Tibial nerve (tissue), 4 donors: Measurements from ENCODE around the gene PPEF2. TPM values are rescaled to one million over a fixed set of nuclear protein-coding genes. Genes with fewer than 3 reads are reported as not detected.

Experiments
- DNase-seq, 2 donors: peaks; one replicate each; pipeline ENCODE4 v3.0.0-alpha.2; 2019; ENCODE audit warnings: low spot score in 2 of 2
- H3K27ac ChIP-seq, 4 donors: fragments of 200-600 bp; sonication (generic) in 3 of 4; one replicate each; pipeline ENCODE4 v1.5.1; 2017 to 2019; ENCODE audit warnings: mild to moderate bottlenecking in 1 of 4
- H3K27me3 ChIP-seq, 2 donors: fragments of 200-600 bp; sonication (generic) in 1 of 2; one replicate each; pipeline versions ENCODE4 v1.5.1 to v1.6.0; 2017 to 2019
- H3K36me3 ChIP-seq, 3 donors: fragments of 200-600 bp; sonication (generic); one replicate each; pipeline ENCODE4 v1.5.1; 2018 to 2019
- H3K4me1 ChIP-seq, 4 donors: fragments of 200-600 bp; sonication (generic) in 3 of 4; one replicate each; pipeline ENCODE4 v1.5.1; 2017 to 2019
- H3K4me3 ChIP-seq, 4 donors: fragments of 200-600 bp; sonication (generic) in 3 of 4; one replicate each; pipeline ENCODE4 v1.5.1; 2017 to 2019; ENCODE audit warnings: mild to moderate bottlenecking in 1 of 4, moderate library complexity in 1 of 4
- H3K9me3 ChIP-seq, 4 donors: fragments of 200-600 bp; sonication (generic) in 3 of 4; one replicate each; pipeline ENCODE4 v1.5.1; 2017 to 2019
- EP300 ChIP-seq, 2 donors: sonication (generic); formaldehyde crosslinking; IDR thresholded peaks; one replicate each; pipeline ENCODE4 v1.6.1; 2017; ENCODE audit warnings: antibody characterized with exemption in 2 of 2, mild to moderate bottlenecking in 1 of 2
- POLR2A ChIP-seq, 2 donors: fragments of 450-650 bp; IDR thresholded peaks; one replicate each; pipeline ENCODE4 v1.6.1; 2017; ENCODE audit warnings: antibody characterized with exemption in 2 of 2, mild to moderate bottlenecking in 2 of 2, moderate library complexity in 2 of 2
- WGBS, 2 donors: methylation state at CpG; one replicate each; pipeline ENCODE4 v1.1.5; 2018; 5-methylcytosine and 5-hydroxymethylcytosine counted together
- total RNA-seq, 4 donors: library from RNA; depleted of rRNA; stranded (reverse); fragments of >200 nt; gene quantifications; one replicate each; pipeline ENCODE4 v1.1.0, GENCODE V29; 2016
- TF ChIP-seq, protein P1 (sequence below), 5 experiments: fragments of 200-600 bp in 3 of 5; fragments of 450-650 bp in 2 of 5; sonication (generic) in 3 of 5; IDR thresholded peaks; one replicate each; pipeline ENCODE4 v1.5.1; 2016 to 2019; ENCODE audit warnings: antibody characterized with exemption in 5 of 5, mild to moderate bottlenecking in 3 of 5, moderate library complexity in 2 of 5

Gene PPEF2
- total RNA-seq, 4 donors from 2014 or later: under 0.01 to 1.1 (median 0.30) TPM; not detected in 1

DNA sequence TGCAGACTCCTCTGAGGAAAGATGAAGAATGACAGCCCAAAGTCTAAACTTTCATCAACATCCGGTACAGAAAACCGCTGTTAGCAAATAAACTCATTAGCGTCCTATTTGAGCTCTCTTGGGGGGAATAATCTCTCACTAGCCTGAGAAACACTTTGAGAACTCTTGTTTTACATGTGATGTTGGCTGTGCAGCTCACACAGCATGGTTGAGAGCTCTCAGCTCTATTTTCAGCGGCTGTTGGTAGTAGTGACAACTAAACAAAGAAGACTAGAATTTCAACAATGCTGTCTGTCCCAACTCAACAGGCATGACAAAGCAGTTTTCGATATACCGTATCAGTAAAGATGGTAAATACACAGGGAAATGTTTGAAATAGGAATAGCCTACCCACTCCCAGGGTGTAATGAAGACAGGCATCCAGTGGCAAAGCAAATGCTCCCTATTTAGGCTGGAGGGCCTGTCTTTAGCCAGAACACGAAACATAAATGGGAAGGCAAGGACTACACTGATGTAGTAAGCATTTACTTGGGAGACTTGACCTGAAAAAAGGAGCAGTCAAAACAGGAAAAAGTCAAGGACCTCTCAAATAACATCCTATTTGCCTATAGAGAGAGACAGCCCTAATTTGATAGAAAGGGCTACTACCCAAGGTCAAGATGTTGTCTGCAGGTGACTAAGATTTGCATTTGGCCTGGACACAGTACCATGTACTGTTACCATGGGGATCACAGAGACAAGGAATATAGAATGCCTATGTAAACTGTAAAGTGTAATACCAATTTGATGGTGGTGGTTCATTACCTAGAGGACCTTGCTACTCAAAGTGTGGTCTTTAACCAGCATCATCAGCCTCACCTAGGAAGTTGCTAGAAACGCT lies 60.4 kb downstream of the PPEF2 start:
- DNase-seq: no peak
- Histone ChIP-seq H3K4me1 (peaks cover 0 to 14% (median 6%) of the 10 kb centered on the region in 4 donors), H3K9me3 (no peaks in the 10 kb centered on the region), H3K36me3 (no peaks in the 10 kb centered on the region), H3K4me3 (no peak overlapping the region), H3K27me3 (no peaks in the 10 kb centered on the region), H3K27ac (no peak overlapping the region)
- 74 to 76% methylated on average over 8 of the region's 8 CpGs for WGBS, 2 donors
- TF ChIP-seq EP300 (IDR thresholded peaks at IDR 0.05) (no peak), POLR2A (IDR thresholded peaks at IDR 0.05) (no peak)
- TF ChIP-seq, protein P1, sequence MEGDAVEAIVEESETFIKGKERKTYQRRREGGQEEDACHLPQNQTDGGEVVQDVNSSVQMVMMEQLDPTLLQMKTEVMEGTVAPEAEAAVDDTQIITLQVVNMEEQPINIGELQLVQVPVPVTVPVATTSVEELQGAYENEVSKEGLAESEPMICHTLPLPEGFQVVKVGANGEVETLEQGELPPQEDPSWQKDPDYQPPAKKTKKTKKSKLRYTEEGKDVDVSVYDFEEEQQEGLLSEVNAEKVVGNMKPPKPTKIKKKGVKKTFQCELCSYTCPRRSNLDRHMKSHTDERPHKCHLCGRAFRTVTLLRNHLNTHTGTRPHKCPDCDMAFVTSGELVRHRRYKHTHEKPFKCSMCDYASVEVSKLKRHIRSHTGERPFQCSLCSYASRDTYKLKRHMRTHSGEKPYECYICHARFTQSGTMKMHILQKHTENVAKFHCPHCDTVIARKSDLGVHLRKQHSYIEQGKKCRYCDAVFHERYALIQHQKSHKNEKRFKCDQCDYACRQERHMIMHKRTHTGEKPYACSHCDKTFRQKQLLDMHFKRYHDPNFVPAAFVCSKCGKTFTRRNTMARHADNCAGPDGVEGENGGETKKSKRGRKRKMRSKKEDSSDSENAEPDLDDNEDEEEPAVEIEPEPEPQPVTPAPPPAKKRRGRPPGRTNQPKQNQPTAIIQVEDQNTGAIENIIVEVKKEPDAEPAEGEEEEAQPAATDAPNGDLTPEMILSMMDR (IDR thresholded peaks at IDR 0.05): no peak

DNA sequence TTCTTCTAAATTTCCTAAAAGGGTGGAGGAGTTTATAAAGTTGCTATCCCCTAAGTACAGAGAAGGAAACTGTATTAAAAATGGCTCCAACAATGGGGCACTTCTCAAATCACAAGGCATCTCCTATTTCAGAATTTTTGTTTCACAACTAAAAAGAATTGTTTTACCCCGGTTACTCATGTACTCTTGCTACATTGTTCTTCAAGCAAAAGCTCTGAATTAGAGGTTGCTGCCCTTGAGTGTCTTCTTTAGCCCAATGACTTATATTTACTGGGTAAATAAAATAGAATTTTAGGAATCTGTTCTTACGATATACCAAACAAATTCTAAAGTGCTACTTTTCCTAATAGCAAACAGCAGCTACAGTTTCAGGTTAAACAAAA lies 67.5 kb downstream of the PPEF2 start:
- TF ChIP-seq POLR2A (IDR thresholded peaks at IDR 0.05) (no peak), EP300 (IDR thresholded peaks at IDR 0.05) (no peak)
- TF ChIP-seq, protein P1 (IDR thresholded peaks at IDR 0.05): no peak

DNA sequence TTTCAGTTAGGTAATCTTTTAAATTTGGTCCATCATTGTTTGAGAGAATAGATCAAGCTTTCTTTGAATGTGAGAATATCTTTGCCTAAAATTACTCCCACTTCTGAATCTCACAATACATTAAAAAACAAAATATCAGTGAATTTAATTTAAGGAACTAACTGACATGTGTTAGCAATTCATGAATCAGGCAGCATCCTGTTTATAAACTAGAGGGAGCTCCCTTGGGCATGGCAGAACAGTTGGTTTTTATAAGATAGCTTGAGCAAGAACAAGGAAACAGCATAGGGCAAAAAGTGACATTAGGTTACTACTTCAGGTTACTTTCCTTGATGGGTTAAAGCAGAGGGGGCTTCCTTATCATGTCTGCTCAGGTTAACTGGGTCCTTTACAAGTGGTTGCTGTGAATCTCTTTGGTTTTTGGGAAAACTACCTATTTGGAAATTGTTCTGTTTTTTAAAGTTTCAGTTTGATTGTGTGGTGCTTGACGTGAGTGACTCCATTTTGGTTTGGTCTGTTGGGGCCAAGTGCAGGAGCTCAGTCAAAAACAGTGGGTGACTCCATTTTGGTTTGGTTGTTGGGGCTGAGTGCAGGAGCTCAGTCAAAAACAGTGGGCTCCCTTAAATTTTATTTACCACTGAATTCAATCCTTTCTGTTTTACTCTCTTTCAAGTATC lies 68.0 kb downstream of the PPEF2 start:
- Histone ChIP-seq H3K9me3 (no peaks in the 10 kb centered on the region), H3K27me3 (no peaks in the 10 kb centered on the region), H3K27ac (no peak overlapping the region), H3K36me3 (no peaks in the 10 kb centered on the region), H3K4me3 (no peak overlapping the region), H3K4me1 (no peaks in the 10 kb centered on the region)
- DNase-seq: no peak
- WGBS, 2 donors: 73 to 79% methylated on average over 1 of the region's 1 CpG
- TF ChIP-seq, protein P1 (IDR thresholded peaks at IDR 0.05): no peak
- TF ChIP-seq EP300 (IDR thresholded peaks at IDR 0.05) (no peak), POLR2A (IDR thresholded peaks at IDR 0.05) (no peak)

More for the DNA sequence above, 67.5 kb downstream of the PPEF2 start:
- Histone ChIP-seq H3K27ac (no peak overlapping the region), H3K36me3 (no peaks in the 10 kb centered on the region), H3K4me1 (no peaks in the 10 kb centered on the region), H3K27me3 (no peaks in the 10 kb centered on the region), H3K9me3 (no peaks in the 10 kb centered on the region), H3K4me3 (no peak overlapping the region)
- WGBS, 2 donors: 76 to 85% methylated on average over 2 of the region's 2 CpGs
- no peak for DNase-seq

DNA sequence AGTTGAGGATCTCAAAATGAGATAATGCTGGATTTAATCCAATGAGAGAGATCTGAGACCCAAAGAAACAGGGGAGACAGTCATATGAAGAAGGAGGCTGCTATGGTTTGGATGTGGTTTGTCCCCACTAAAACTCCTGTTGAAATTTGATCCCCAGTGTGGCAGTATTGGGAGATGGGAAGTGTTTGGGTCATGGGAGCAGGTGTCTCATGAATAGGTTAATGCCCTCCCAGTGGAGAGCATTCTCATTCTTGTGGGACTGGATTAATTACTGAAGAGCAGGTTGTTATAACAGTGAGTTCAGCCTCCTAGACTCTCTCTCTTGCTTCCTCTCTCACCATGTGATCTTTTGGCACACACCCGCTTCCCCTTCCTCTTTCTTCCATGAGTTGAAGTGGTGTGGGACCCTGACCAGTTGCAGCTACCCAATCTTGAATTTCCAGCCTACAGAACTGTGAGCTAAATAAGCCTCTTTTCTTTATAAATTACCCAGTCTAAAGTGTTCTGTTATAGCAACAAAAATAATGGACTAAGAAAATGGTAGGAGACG lies 70.3 kb downstream of the PPEF2 start:
- Histone ChIP-seq H3K27me3 (no peaks in the 10 kb centered on the region), H3K36me3 (no peaks in the 10 kb centered on the region), H3K4me3 (no peak overlapping the region), H3K4me1 (no peaks in the 10 kb centered on the region), H3K9me3 (no peaks in the 10 kb centered on the region), H3K27ac (no peak overlapping the region)
- TF ChIP-seq EP300 (IDR thresholded peaks at IDR 0.05): no peak
- TF ChIP-seq POLR2A (IDR thresholded peaks at IDR 0.05): no peak
- TF ChIP-seq, protein P1 (IDR thresholded peaks at IDR 0.05): no peak
- peak in 1 of 2 donors; percentile 39 for DNase-seq
- WGBS, 2 donors: 81 to 92% methylated on average over 2 of the region's 2 CpGs

DNA sequence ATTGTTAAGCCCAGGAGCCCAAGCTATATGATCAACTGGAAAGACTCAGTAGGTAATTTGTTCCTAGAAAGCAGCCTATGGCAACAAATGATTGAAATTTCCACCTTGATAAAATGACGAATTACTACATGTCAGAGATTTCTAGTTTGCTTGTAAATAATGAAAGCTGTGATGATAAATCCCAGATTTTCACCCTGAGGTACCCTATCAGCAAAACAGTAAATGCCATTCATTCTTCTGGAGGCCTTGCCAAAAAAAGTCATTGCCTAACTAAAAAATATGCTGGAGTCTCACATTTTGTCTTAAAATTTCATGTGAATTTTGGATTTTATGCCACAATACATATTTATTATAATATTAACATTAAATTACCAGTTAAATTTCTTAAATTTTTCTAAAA lies 71.3 kb downstream of the PPEF2 start:
- Histone ChIP-seq H3K4me3 (no peak overlapping the region), H3K27me3 (no peaks in the 10 kb centered on the region), H3K36me3 (no peaks in the 10 kb centered on the region), H3K9me3 (no peaks in the 10 kb centered on the region), H3K4me1 (no peaks in the 10 kb centered on the region), H3K27ac (no peak overlapping the region)
- DNase-seq: no peak
- TF ChIP-seq, protein P1 (IDR thresholded peaks at IDR 0.05): no peak
- TF ChIP-seq POLR2A (IDR thresholded peaks at IDR 0.05) (no peak), EP300 (IDR thresholded peaks at IDR 0.05) (no peak)
- WGBS, 2 donors: 60 to 61% methylated on average over 1 of the region's 1 CpG
